ENCODE data around the gene PROM1. TPM values are rescaled to one million over a fixed set of nuclear protein-coding genes. Genes with fewer than 3 reads are reported as not detected.

The PROM1 gene
- polyA plus RNA-seq, 3 donors: not detected

DNA sequence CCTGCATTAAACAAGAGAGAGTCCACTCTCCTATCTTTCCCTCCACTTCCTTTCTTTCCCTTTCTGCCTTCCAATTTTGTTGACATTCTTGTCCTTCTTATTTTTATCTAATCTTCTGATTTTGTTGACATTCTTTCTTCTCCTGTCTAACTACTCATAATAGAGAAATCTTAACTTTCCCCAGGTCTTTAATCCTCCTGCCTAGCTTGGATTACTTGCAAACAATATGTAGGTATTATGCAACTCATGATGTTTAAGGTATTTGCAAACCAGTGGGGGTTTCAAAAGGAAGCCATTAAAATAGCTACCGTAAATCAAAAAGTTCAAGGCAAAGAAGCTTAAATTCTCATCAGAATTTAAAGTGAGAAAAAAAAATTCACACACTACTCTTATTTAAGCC is 53.9 kb downstream of the PROM1 start:
- WGBS (ENCODE audit: insufficient coverage): no CpG with 5 or more reads among the region's 1 CpG
- Histone ChIP-seq H3K79me2 (ENCODE audit: insufficient read depth, low read length) (no peaks in the 10 kb centered on the region), H3K9ac (ENCODE audit: insufficient read depth, low read length, poor library complexity, severe bottlenecking) (no peak overlapping the region), H4K20me1 (ENCODE audit: insufficient read depth, low read length) (no peaks in the 10 kb centered on the region), H3K9me3 (replicated peaks in 1 of 2; ENCODE audit: control insufficient read depth in 1 of 2, insufficient read depth in 1 of 2, low read length in 2 of 2) (no peaks in the 10 kb centered on the region), H3K4me2 (replicated peaks; ENCODE audit: extremely low read depth, low read length, poor library complexity, severe bottlenecking) (no peak overlapping the region), H3K27ac (ENCODE audit: low read depth in 1 of 2, low read length in 2 of 2) (no peak overlapping the region), H3K36me3 (replicated peaks in 1 of 2; ENCODE audit: control insufficient read depth in 1 of 2, insufficient read depth in 2 of 2, low read length in 2 of 2) (no peaks in the 10 kb centered on the region), H3K4me1 (ENCODE audit: control insufficient read depth in 1 of 2, insufficient read depth in 2 of 2, low read length in 2 of 2) (peaks cover 31% of the 10 kb centered on the region in 2 donors), H3K4me3 (replicated peaks in 1 of 3; ENCODE audit: low read depth in 2 of 3, low read length in 3 of 3) (no peak overlapping the region), H3K27me3 (ENCODE audit: control insufficient read depth in 2 of 2, insufficient read depth in 2 of 2, low read length in 2 of 2) (no peaks in the 10 kb centered on the region), H2AFZ (ENCODE audit: insufficient read depth, low read depth, low read length, poor library complexity, severe bottlenecking) (no peak overlapping the region)
- H3K4me3 Mint-ChIP-seq: no peak overlapping the region
- no peaks in the 10 kb centered on the region for H3K9me3 Mint-ChIP-seq
- H3K36me3 Mint-ChIP-seq: no peaks in the 10 kb centered on the region
- TF ChIP-seq, protein P1, sequence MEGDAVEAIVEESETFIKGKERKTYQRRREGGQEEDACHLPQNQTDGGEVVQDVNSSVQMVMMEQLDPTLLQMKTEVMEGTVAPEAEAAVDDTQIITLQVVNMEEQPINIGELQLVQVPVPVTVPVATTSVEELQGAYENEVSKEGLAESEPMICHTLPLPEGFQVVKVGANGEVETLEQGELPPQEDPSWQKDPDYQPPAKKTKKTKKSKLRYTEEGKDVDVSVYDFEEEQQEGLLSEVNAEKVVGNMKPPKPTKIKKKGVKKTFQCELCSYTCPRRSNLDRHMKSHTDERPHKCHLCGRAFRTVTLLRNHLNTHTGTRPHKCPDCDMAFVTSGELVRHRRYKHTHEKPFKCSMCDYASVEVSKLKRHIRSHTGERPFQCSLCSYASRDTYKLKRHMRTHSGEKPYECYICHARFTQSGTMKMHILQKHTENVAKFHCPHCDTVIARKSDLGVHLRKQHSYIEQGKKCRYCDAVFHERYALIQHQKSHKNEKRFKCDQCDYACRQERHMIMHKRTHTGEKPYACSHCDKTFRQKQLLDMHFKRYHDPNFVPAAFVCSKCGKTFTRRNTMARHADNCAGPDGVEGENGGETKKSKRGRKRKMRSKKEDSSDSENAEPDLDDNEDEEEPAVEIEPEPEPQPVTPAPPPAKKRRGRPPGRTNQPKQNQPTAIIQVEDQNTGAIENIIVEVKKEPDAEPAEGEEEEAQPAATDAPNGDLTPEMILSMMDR (IDR thresholded peaks at IDR 0.05): no peak
- intact Hi-C loops (cut with micrococcal nuclease): loop anchor here (5.0 to 10.0 kb wide), 2 partner anchors 237 to 415 kb away; no protein-coding TSS in a partner anchor
- H3K27ac Mint-ChIP-seq: no peak overlapping the region
- no peak for DNase-seq
- no peaks in the 10 kb centered on the region for H3K27me3 Mint-ChIP-seq (ENCODE audit: low read depth in 3 of 3)
- peaks cover 22% of the 10 kb centered on the region for H3K4me1 Mint-ChIP-seq

GRCh38 chr4:16029262-16029661 is 54.6 kb downstream of the PROM1 start:
- Histone ChIP-seq H3K27ac (ENCODE audit: low read depth in 1 of 2, low read length in 2 of 2) (no peak overlapping the region), H4K20me1 (ENCODE audit: insufficient read depth, low read length) (no peaks in the 10 kb centered on the region), H3K9ac (ENCODE audit: insufficient read depth, low read length, poor library complexity, severe bottlenecking) (no peak overlapping the region), H3K4me2 (replicated peaks; ENCODE audit: extremely low read depth, low read length, poor library complexity, severe bottlenecking) (no peak overlapping the region), H3K9me3 (replicated peaks in 1 of 2; ENCODE audit: control insufficient read depth in 1 of 2, insufficient read depth in 1 of 2, low read length in 2 of 2) (no peaks in the 10 kb centered on the region), H2AFZ (ENCODE audit: insufficient read depth, low read depth, low read length, poor library complexity, severe bottlenecking) (peak overlapping the region; percentile 37), H3K4me1 (ENCODE audit: control insufficient read depth in 1 of 2, insufficient read depth in 2 of 2, low read length in 2 of 2) (peaks cover 25 to 27% of the 10 kb centered on the region in 2 donors), H3K79me2 (ENCODE audit: insufficient read depth, low read length) (no peaks in the 10 kb centered on the region), H3K27me3 (ENCODE audit: control insufficient read depth in 2 of 2, insufficient read depth in 2 of 2, low read length in 2 of 2) (no peaks in the 10 kb centered on the region), H3K36me3 (replicated peaks in 1 of 2; ENCODE audit: control insufficient read depth in 1 of 2, insufficient read depth in 2 of 2, low read length in 2 of 2) (no peaks in the 10 kb centered on the region), H3K4me3 (replicated peaks in 1 of 3; ENCODE audit: low read depth in 2 of 3, low read length in 3 of 3) (no peak overlapping the region)
- Mint-ChIP-seq H3K27ac (no peak overlapping the region), H3K36me3 (no peaks in the 10 kb centered on the region), H3K9me3 (no peaks in the 10 kb centered on the region), H3K27me3 (ENCODE audit: low read depth in 3 of 3) (no peaks in the 10 kb centered on the region), H3K4me3 (no peak overlapping the region), H3K4me1 (peaks cover 17% of the 10 kb centered on the region)
- no peak for DNase-seq
- WGBS (ENCODE audit: insufficient coverage): no CpG with 5 or more reads among the region's 4 CpGs
- TF ChIP-seq, protein P1 (IDR thresholded peaks at IDR 0.05): no peak
- intact Hi-C loops (cut with micrococcal nuclease): loop anchor here (5.0 to 10.0 kb wide), 2 partner anchors 238 to 416 kb away; no protein-coding TSS in a partner anchor

Measured in CD14-positive monocyte (primary cell).